Panc1 (cell line): ENCODE data around the gene MED13L. TPM values are rescaled to one million over a fixed set of nuclear protein-coding genes. Genes with fewer than 3 reads are reported as not detected.

Source experiments
- ATAC-seq: fragments of 200-7000 bp; cut with Tn5 transposase; 2 replicates; pipeline ENCODE4 v1.9.1; 2020; ENCODE audit warnings: mild to moderate bottlenecking, moderate library complexity
- BruUV-seq: library from RNA; stranded (reverse); fragments of 400-500 nt; replicated peaks from 2 replicates; lab custom pipeline; 2021; lab: Mats Ljungman, UMichigan
- CTCF ChIA-PET: fragments of 300-600 bp; sonication (Branson Sonifier 250); formaldehyde crosslinking; loops from one replicate; lab custom pipeline; 2022; ENCODE audit warnings: antibody characterized with exemption; lab: Charles Lee
- POLR2A ChIA-PET: fragments of 300-600 bp; sonication (Branson Sonifier 250); formaldehyde crosslinking; loops from one replicate; lab custom pipeline; 2022; ENCODE audit warnings: antibody characterized with exemption; lab: Charles Lee
- DNase-seq: peaks from one replicate; pipeline ENCODE4 v3.0.0-alpha.2; 2010; ENCODE audit warnings: low read depth, low spot score
- H3K27ac ChIP-seq: 2 replicates; pipeline ENCODE4 v1.5.1; 2011; ENCODE audit warnings: mild to moderate bottlenecking, low read length, inconsistent platforms
- H3K27me3 ChIP-seq: fragments of 200-500 bp; sonication (Bioruptor generic); 2 replicates; pipeline ENCODE4 v1.6.0; 2014; ENCODE audit warnings: low read length, inconsistent platforms; ENCODE audit not compliant: control insufficient read depth, insufficient read depth
- H3K36me3 ChIP-seq: fragments of 200-500 bp; sonication (Bioruptor generic); 2 replicates; pipeline ENCODE4 v1.5.1; 2014; ENCODE audit warnings: inconsistent platforms, mild to moderate bottlenecking, low read length, moderate library complexity; ENCODE audit not compliant: control insufficient read depth, insufficient read depth
- H3K4me1 ChIP-seq: 2 replicates; pipeline ENCODE4 v1.5.1; 2011; ENCODE audit warnings: inconsistent platforms, mild to moderate bottlenecking, low read length, moderate library complexity; ENCODE audit not compliant: control insufficient read depth, insufficient read depth
- H3K4me3 ChIP-seq, 2 experiments: 2 replicates each; pipeline ENCODE4 v1.5.1; 2011 to 2012; ENCODE audit warnings: low read depth in 2 of 2, low read length in 2 of 2, mild to moderate bottlenecking in 2 of 2, inconsistent platforms in 1 of 2, moderate library complexity in 1 of 2
- H3K9me3 ChIP-seq: fragments of 200-500 bp; sonication (Bioruptor generic); 2 replicates; pipeline ENCODE4 v1.5.1; 2014; ENCODE audit warnings: low read depth, mild to moderate bottlenecking, inconsistent platforms, low read length, moderate library complexity; ENCODE audit not compliant: control insufficient read depth, insufficient read depth
- CTCF ChIP-seq: fragments of 450-650 bp; IDR thresholded peaks from 2 replicates; pipeline ENCODE4 v1.5.1; 2017; ENCODE audit warnings: mild to moderate bottlenecking
- POLR2AphosphoS5 ChIP-seq: IDR thresholded peaks from 2 replicates; pipeline ENCODE4 v1.6.1; 2012; ENCODE audit warnings: mild to moderate bottlenecking, low read depth, low read length, moderate library complexity
- REST ChIP-seq, 2 experiments: IDR thresholded peaks; 2 replicates each; pipeline ENCODE4 v1.6.1; 2011 to 2012; ENCODE audit warnings: low read depth in 2 of 2, control low read depth in 1 of 2, low read length in 1 of 2, mild to moderate bottlenecking in 1 of 2, moderate library complexity in 1 of 2; ENCODE audit not compliant: insufficient read depth in 1 of 2
- SIN3A ChIP-seq: IDR thresholded peaks from 2 replicates; pipeline ENCODE4 v1.6.1; 2012; ENCODE audit warnings: low read depth, mild to moderate bottlenecking, low read length, moderate library complexity, borderline replicate concordance; ENCODE audit not compliant: insufficient read depth
- TCF7L2 ChIP-seq: IDR thresholded peaks from 2 replicates; pipeline ENCODE4 v1.6.1; 2011; ENCODE audit warnings: mild to moderate bottlenecking, low read depth, low read length, inconsistent platforms
- in situ Hi-C: cut with HindIII; loops from 2 replicates; pipeline ENCODE4 v1.10.0; 2016; ENCODE audit warnings: low sequenced_read_pairs, low pct_unique_long_range_greater_than_20kb
- intact Hi-C: fragments of 100-400 bp; cut with micrococcal nuclease; formaldehyde crosslinking; loops from one replicate; pipeline ENCODE4 v1.10.0; 2022; ENCODE audit not compliant: unreplicated experiment
- total RNA-seq: library from RNA; stranded (reverse); gene quantifications from one replicate; pipeline ENCODE4 v1.2.1, GENCODE V29; 2021; ENCODE audit not compliant: unreplicated experiment

Gene MED13L
- total RNA-seq, 1 experiment from 2014 or later = 170 TPM

- Histone ChIP-seq H3K4me3 (no peak overlapping the region), H3K27me3 (peaks cover 8% of the 10 kb centered on the region), H3K27ac (no peak overlapping the region), H3K9me3 (no peaks in the 10 kb centered on the region), H3K36me3 (no peaks in the 10 kb centered on the region), H3K4me1 (no peaks in the 10 kb centered on the region)
- intact Hi-C loops = no loop called here
- no peak for DNase-seq
- BruUV-seq = no TSS peak
- ATAC-seq = no peak
- in situ Hi-C loops = no loop called here
- TF ChIP-seq CTCF (peak; percentile 67), TCF7L2 (no peak)
- CTCF ChIA-PET = no interaction called here
- POLR2A ChIA-PET = interaction anchor here (1.3 kb wide), 1 partner anchor 24 kb away, joined by 3 read pairs; no protein-coding TSS in a partner anchor
These were observed 354.4 kb downstream of the MED13L start for GRCh38 chr12:115922952-115923564.

DNA sequence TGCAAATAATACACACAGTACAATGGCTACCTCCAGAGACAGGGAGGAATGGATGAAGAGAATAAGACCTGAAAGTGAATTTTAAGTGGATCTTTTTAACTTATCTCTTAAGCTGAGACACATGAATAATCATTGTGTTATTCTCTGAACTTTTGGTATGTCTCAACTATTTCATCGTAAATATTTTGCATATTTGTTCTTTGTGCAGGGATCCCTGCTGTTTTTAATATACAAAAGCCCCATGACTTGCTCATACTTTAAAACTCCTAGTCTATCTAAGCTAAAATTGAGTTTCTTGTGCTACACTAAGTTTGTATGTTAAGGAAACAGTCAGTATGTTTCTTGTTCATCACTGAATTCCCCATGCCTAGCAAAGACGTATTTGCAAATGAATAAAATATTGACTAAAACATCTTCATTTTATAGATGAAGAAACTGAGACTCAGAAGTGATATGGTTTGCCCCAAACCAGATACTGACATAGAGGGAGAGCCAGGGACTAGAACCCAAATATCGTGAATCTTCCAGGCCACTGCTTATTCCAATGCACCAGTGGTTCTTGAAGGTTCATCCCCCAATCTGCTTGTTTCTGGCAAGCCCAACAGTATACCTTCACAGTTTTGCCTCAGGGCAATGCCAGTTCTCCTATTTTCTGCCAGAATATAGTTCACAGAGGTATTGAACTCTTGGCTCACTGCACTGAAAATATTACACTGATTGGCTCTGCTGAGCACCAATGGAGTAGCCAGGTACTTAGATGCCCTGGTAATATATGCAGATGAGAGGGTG is 356.9 kb downstream of the MED13L start:
- no peak overlapping the region for H3K4me3 ChIP-seq
- H3K27ac ChIP-seq = no peak overlapping the region
- H3K4me1 ChIP-seq = no peaks in the 10 kb centered on the region
- no peak for TF ChIP-seq SIN3A
- TF ChIP-seq TCF7L2 = no peak
- no peak for TF ChIP-seq REST (IDR thresholded peaks at IDR 0.05; ENCODE audit: insufficient read depth in 1 of 2, low read depth in 2 of 2, low read length in 1 of 2)
- TF ChIP-seq CTCF = no peak
- TF ChIP-seq POLR2AphosphoS5 = no peak
- no peaks in the 10 kb centered on the region for H3K9me3 ChIP-seq
- CTCF ChIA-PET = no interaction called here
- H3K36me3 ChIP-seq = no peaks in the 10 kb centered on the region
- no peak for ATAC-seq
- no peak for DNase-seq
- POLR2A ChIA-PET = interaction anchor here (0.5 kb wide), 1 partner anchor 164 kb away, joined by 5 read pairs; no protein-coding TSS in a partner anchor
- BruUV-seq = no TSS peak
- intact Hi-C loops (no loop called here), in situ Hi-C loops (no loop called here)
- peaks cover 8% of the 10 kb centered on the region for H3K27me3 ChIP-seq
